Measurements from ENCODE around the gene ELK3. TPM values are rescaled to one million over a fixed set of nuclear protein-coding genes. Genes with fewer than 3 reads are reported as not detected.

Gene ELK3
- total RNA-seq, 1 donor from 2014 or later, result 60.8 TPM

GRCh38 chr12:96239711-96240635 is 45.8 kb downstream of the ELK3 start:
- POLR2A ChIA-PET, result interaction anchor here (1.0 kb wide), 1 partner anchor 250 kb away, joined by 3 read pairs; the partner anchor contains the start of gene CFAP54
- intact Hi-C loops (cut with micrococcal nuclease), result no loop called here

GRCh38 chr12:96240656-96241055 is 46.5 kb downstream of the ELK3 start:
- ChIA-PET CTCF (no interaction called here), POLR2A (interaction anchor here (1.0 kb wide), 1 partner anchor 249 kb away, joined by 3 read pairs; the partner anchor contains the start of gene CFAP54)
- Mint-ChIP-seq H3K9me3 (no peaks in the 10 kb centered on the region), H3K27me3 (no peaks in the 10 kb centered on the region), H3K36me3 (ENCODE audit: low read depth) (peaks cover 52% of the 10 kb centered on the region), H3K4me1 (peaks cover 32% of the 10 kb centered on the region), H3K27ac (no peak overlapping the region), H3K4me3 (no peak overlapping the region)
- intact Hi-C loops (cut with micrococcal nuclease), result no loop called here
- DNase-seq (no peak), ATAC-seq (ENCODE audit: low read depth) (no peak)
- TF ChIP-seq CTCF (IDR thresholded peaks at IDR 0.05), result no peak

More at GRCh38 chr12:96239711-96240635, 45.8 kb downstream of the ELK3 start:
- H3K9me3 Mint-ChIP-seq, result no peaks in the 10 kb centered on the region
- H3K4me3 Mint-ChIP-seq, result no peak overlapping the region
- DNase-seq, result no peak
- peaks cover 31% of the 10 kb centered on the region for H3K4me1 Mint-ChIP-seq
- no peaks in the 10 kb centered on the region for H3K27me3 Mint-ChIP-seq
- CTCF ChIA-PET, result no interaction called here
- ATAC-seq (ENCODE audit: low read depth), result no peak
- no peak for TF ChIP-seq CTCF (IDR thresholded peaks at IDR 0.05)
- H3K36me3 Mint-ChIP-seq (ENCODE audit: low read depth), result peaks cover 51% of the 10 kb centered on the region
- no peak overlapping the region for H3K27ac Mint-ChIP-seq

- no peaks in the 10 kb centered on the region for H3K9me3 Mint-ChIP-seq
- no peak overlapping the region for H3K4me3 Mint-ChIP-seq
- intact Hi-C loops (cut with micrococcal nuclease), result no loop called here
- no peaks in the 10 kb centered on the region for H3K27me3 Mint-ChIP-seq
- no peak for DNase-seq
- CTCF ChIA-PET, result no interaction called here
- TF ChIP-seq CTCF (IDR thresholded peaks at IDR 0.05), result no peak
- no peak overlapping the region for H3K27ac Mint-ChIP-seq
- H3K36me3 Mint-ChIP-seq (ENCODE audit: low read depth), result peaks cover 50% of the 10 kb centered on the region
- peaks cover 28% of the 10 kb centered on the region for H3K4me1 Mint-ChIP-seq
- no peak for ATAC-seq (ENCODE audit: low read depth)
- POLR2A ChIA-PET, result no interaction called here
Observed at GRCh38 chr12:96241431-96241830, 47.3 kb downstream of the ELK3 start.

GRCh38 chr12:96241846-96242256 is 47.7 kb downstream of the ELK3 start:
- Mint-ChIP-seq H3K36me3 (ENCODE audit: low read depth) (peaks cover 51% of the 10 kb centered on the region), H3K27me3 (no peaks in the 10 kb centered on the region), H3K27ac (no peak overlapping the region), H3K4me3 (no peak overlapping the region), H3K9me3 (no peaks in the 10 kb centered on the region), H3K4me1 (peaks cover 24% of the 10 kb centered on the region)
- no peak for TF ChIP-seq CTCF (IDR thresholded peaks at IDR 0.05)
- intact Hi-C loops (cut with micrococcal nuclease), result no loop called here
- DNase-seq (no peak), ATAC-seq (ENCODE audit: low read depth) (no peak)
- POLR2A ChIA-PET, result no interaction called here
- CTCF ChIA-PET, result no interaction called here

- no peak overlapping the region for H3K4me3 Mint-ChIP-seq
- H3K9me3 Mint-ChIP-seq, result no peaks in the 10 kb centered on the region
- peaks cover 16% of the 10 kb centered on the region for H3K4me1 Mint-ChIP-seq
- intact Hi-C loops (cut with micrococcal nuclease), result no loop called here
- peaks cover 57% of the 10 kb centered on the region for H3K36me3 Mint-ChIP-seq (ENCODE audit: low read depth)
- ATAC-seq (ENCODE audit: low read depth), result no peak
- no peak for TF ChIP-seq CTCF (IDR thresholded peaks at IDR 0.05)
- DNase-seq, result no peak
- POLR2A ChIA-PET, result no interaction called here
- no peaks in the 10 kb centered on the region for H3K27me3 Mint-ChIP-seq
- no peak overlapping the region for H3K27ac Mint-ChIP-seq
- CTCF ChIA-PET, result no interaction called here
Observed at GRCh38 chr12:96242597-96242996, 48.4 kb downstream of the ELK3 start.

Data from activated B cell treated with CpG ODN at 0.5 μM for 24 hours (primary cell).